GM12878 (cell line): ENCODE results near the gene PELI1.

Experiments used
- BMI1 ChIP-seq: fragments of 450-650 bp; IDR thresholded peaks from 2 replicates; pipeline ENCODE4 v1.6.1; 2016; ENCODE audit warnings: mild to moderate bottlenecking, moderate library complexity, borderline replicate concordance
- CEBPB ChIP-seq, 2 experiments: fragments of 150-350 bp in 1 of 2; IDR thresholded peaks; 2 replicates each; pipeline ENCODE4 v1.6.1; 2012 to 2014; ENCODE audit warnings: low read depth in 2 of 2, low read length in 2 of 2, borderline replicate concordance in 1 of 2, inconsistent platforms in 1 of 2
- EP300 ChIP-seq, 2 experiments: fragments of 150-350 bp in 1 of 2; IDR thresholded peaks; 2 replicates each; pipeline ENCODE4 v1.6.1; 2011 to 2012; ENCODE audit warnings: low read depth in 2 of 2, low read length in 2 of 2, borderline replicate concordance in 1 of 2, improper control_type of control experiment in 1 of 2, inconsistent platforms in 1 of 2; ENCODE audit not compliant: control insufficient read depth in 1 of 2
- ESRRA ChIP-seq: IDR thresholded peaks from 2 replicates; pipeline ENCODE4 v1.6.1; 2012; ENCODE audit warnings: mild to moderate bottlenecking, low read length, improper control_type of control experiment
- FOXK2 ChIP-seq: fragments of 450-650 bp; IDR thresholded peaks from 2 replicates; pipeline ENCODE4 v1.6.1; 2017; ENCODE audit warnings: mild to moderate bottlenecking, moderate library complexity
- LARP7 ChIP-seq: fragments of 450-650 bp; IDR thresholded peaks from 2 replicates; pipeline ENCODE4 v1.6.1; 2017; ENCODE audit warnings: mild to moderate bottlenecking
- POLR2AphosphoS2 ChIP-seq: IDR thresholded peaks from 2 replicates; pipeline ENCODE4 v1.6.1; 2011; ENCODE audit warnings: low read depth, mild to moderate bottlenecking, low read length, improper control_type of control experiment, moderate library complexity
- POLR2AphosphoS5 ChIP-seq: IDR thresholded peaks from 2 replicates; pipeline ENCODE4 v1.6.1; 2011; ENCODE audit warnings: mild to moderate bottlenecking, low read length, inconsistent platforms
- TCF7 ChIP-seq: IDR thresholded peaks from 2 replicates; pipeline ENCODE4 v1.6.1; 2014; ENCODE audit warnings: antibody characterized with exemption, borderline replicate concordance
- TF ChIP-seq, protein P1 (sequence below), 3 experiments: IDR thresholded peaks in 2 of 3; conservative IDR thresholded peaks in 1 of 3; 2 replicates each; pipeline ENCODE4 v1.5.1; 2011; ENCODE audit warnings: low read depth in 3 of 3, low read length in 3 of 3, mild to moderate bottlenecking in 3 of 3, control low read depth in 2 of 3, moderate library complexity in 2 of 3, inconsistent platforms in 1 of 3, mixed read lengths in 1 of 3; ENCODE audit not compliant: control insufficient read depth in 2 of 3, insufficient read depth in 1 of 3; ENCODE audit errors: extremely low read depth in 1 of 3
- TF ChIP-seq, protein P2 (sequence below): IDR thresholded peaks from 2 replicates; pipeline ENCODE4 v1.6.1; 2012; ENCODE audit warnings: improper control_type of control experiment, low read depth, low read length; ENCODE audit not compliant: insufficient replicate concordance
- TF ChIP-seq, protein P3 (sequence below): fragments of 450-650 bp; IDR thresholded peaks from 2 replicates; pipeline ENCODE4 v1.6.1; 2014; ENCODE audit warnings: mild to moderate bottlenecking
- TF ChIP-seq, protein P4 (sequence below): IDR thresholded peaks from 2 replicates; pipeline ENCODE4 v1.6.1; 2012; ENCODE audit warnings: low read depth, low read length, improper control_type of control experiment

DNA sequence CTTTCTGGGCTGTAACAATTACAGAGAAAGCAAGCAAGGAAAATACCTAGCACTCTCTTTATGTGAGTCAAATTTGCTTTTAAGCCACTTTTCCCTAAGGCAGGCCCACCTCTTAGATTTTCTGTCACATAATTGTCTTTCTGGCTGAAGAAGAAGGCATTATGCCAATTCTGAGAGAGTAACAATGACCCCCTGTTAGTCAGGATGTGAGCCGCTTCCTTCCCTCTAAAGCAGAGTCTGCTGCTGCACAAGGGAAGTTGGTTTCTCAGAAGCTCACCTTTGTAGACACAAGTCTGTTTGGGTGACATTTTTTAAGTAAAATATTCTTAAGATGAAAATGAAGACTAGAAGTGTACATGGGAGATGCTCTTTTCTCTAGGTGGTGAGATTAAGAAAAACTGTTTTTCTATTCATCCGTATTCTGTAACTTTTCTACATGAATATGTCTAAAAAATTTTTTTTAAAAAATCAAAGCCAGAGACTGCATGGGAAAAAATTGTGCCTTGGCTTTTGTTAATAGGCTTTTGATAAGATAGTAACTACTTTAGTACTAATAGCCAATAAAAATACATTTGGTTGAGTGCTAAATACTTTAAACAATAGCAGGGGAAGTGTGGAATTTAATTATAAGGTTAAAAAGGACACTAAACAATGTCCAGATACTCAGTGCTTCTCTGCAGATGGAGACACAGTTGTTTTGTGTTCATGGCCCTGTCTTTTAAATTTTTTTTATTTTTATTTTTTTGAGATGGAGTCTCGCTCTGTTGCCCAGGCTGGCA lies 91.6 kb downstream of the PELI1 start:
- TF ChIP-seq POLR2AphosphoS2 (no peak), EP300 (IDR thresholded peaks at IDR 0.05; ENCODE audit: borderline replicate concordance in 1 of 2, control insufficient read depth in 1 of 2, low read depth in 2 of 2, low read length in 2 of 2) (no peak), BMI1 (no peak), TCF7 (no peak), LARP7 (no peak), FOXK2 (no peak), ESRRA (no peak), CEBPB (IDR thresholded peaks at IDR 0.05; ENCODE audit: borderline replicate concordance in 1 of 2, low read depth in 2 of 2, low read length in 2 of 2) (no peak), POLR2AphosphoS5 (no peak)
- TF ChIP-seq, protein P1, sequence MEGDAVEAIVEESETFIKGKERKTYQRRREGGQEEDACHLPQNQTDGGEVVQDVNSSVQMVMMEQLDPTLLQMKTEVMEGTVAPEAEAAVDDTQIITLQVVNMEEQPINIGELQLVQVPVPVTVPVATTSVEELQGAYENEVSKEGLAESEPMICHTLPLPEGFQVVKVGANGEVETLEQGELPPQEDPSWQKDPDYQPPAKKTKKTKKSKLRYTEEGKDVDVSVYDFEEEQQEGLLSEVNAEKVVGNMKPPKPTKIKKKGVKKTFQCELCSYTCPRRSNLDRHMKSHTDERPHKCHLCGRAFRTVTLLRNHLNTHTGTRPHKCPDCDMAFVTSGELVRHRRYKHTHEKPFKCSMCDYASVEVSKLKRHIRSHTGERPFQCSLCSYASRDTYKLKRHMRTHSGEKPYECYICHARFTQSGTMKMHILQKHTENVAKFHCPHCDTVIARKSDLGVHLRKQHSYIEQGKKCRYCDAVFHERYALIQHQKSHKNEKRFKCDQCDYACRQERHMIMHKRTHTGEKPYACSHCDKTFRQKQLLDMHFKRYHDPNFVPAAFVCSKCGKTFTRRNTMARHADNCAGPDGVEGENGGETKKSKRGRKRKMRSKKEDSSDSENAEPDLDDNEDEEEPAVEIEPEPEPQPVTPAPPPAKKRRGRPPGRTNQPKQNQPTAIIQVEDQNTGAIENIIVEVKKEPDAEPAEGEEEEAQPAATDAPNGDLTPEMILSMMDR (IDR thresholded peaks at IDR 0.05 in 2 of 3, conservative IDR thresholded peaks at IDR 0.05 in 1 of 3; ENCODE audit: control insufficient read depth in 2 of 3, extremely low read depth in 1 of 3, insufficient read depth in 1 of 3, low read depth in 3 of 3, low read length in 3 of 3): no peak
- TF ChIP-seq, protein P2, sequence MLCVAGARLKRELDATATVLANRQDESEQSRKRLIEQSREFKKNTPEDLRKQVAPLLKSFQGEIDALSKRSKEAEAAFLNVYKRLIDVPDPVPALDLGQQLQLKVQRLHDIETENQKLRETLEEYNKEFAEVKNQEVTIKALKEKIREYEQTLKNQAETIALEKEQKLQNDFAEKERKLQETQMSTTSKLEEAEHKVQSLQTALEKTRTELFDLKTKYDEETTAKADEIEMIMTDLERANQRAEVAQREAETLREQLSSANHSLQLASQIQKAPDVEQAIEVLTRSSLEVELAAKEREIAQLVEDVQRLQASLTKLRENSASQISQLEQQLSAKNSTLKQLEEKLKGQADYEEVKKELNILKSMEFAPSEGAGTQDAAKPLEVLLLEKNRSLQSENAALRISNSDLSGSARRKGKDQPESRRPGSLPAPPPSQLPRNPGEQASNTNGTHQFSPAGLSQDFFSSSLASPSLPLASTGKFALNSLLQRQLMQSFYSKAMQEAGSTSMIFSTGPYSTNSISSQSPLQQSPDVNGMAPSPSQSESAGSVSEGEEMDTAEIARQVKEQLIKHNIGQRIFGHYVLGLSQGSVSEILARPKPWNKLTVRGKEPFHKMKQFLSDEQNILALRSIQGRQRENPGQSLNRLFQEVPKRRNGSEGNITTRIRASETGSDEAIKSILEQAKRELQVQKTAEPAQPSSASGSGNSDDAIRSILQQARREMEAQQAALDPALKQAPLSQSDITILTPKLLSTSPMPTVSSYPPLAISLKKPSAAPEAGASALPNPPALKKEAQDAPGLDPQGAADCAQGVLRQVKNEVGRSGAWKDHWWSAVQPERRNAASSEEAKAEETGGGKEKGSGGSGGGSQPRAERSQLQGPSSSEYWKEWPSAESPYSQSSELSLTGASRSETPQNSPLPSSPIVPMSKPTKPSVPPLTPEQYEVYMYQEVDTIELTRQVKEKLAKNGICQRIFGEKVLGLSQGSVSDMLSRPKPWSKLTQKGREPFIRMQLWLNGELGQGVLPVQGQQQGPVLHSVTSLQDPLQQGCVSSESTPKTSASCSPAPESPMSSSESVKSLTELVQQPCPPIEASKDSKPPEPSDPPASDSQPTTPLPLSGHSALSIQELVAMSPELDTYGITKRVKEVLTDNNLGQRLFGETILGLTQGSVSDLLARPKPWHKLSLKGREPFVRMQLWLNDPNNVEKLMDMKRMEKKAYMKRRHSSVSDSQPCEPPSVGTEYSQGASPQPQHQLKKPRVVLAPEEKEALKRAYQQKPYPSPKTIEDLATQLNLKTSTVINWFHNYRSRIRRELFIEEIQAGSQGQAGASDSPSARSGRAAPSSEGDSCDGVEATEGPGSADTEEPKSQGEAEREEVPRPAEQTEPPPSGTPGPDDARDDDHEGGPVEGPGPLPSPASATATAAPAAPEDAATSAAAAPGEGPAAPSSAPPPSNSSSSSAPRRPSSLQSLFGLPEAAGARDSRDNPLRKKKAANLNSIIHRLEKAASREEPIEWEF: no peak
- TF ChIP-seq, protein P3, sequence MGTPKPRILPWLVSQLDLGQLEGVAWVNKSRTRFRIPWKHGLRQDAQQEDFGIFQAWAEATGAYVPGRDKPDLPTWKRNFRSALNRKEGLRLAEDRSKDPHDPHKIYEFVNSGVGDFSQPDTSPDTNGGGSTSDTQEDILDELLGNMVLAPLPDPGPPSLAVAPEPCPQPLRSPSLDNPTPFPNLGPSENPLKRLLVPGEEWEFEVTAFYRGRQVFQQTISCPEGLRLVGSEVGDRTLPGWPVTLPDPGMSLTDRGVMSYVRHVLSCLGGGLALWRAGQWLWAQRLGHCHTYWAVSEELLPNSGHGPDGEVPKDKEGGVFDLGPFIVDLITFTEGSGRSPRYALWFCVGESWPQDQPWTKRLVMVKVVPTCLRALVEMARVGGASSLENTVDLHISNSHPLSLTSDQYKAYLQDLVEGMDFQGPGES: no peak
- TF ChIP-seq, protein P4, sequence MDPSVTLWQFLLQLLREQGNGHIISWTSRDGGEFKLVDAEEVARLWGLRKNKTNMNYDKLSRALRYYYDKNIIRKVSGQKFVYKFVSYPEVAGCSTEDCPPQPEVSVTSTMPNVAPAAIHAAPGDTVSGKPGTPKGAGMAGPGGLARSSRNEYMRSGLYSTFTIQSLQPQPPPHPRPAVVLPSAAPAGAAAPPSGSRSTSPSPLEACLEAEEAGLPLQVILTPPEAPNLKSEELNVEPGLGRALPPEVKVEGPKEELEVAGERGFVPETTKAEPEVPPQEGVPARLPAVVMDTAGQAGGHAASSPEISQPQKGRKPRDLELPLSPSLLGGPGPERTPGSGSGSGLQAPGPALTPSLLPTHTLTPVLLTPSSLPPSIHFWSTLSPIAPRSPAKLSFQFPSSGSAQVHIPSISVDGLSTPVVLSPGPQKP: no peak
